DND-41 (cell line): Measurements from ENCODE around the gene GPR160.
A peak's percentile ranks its signal among the peaks of the same experiment; 100 is the strongest.

ENCODE experiments used
- ATAC-seq: fragments of 200-7000 bp; cut with Tn5 transposase; 3 replicates; pipeline ENCODE4 v1.9.1; 2021; ENCODE audit warnings: low read depth; ENCODE audit not compliant: insufficient read depth
- DNase-seq: peaks from one replicate; pipeline ENCODE4 v3.0.0-alpha.2; 2020
- H2AFZ ChIP-seq: 2 replicates; pipeline ENCODE4 v1.6.0; 2012; ENCODE audit warnings: low read depth, low read length
- H3K27ac ChIP-seq: 2 replicates; pipeline ENCODE4 v1.5.1; 2012; ENCODE audit warnings: low read length, inconsistent platforms
- H3K27me3 ChIP-seq: fragments of 200-600 bp; sonication (generic); 2 replicates; pipeline ENCODE4 v1.6.0; 2012; ENCODE audit warnings: low read length, mild to moderate bottlenecking, inconsistent platforms; ENCODE audit not compliant: insufficient read depth, poor library complexity
- H3K36me3 ChIP-seq: 2 replicates; pipeline ENCODE4 v1.5.1; 2012; ENCODE audit warnings: low read length, inconsistent platforms; ENCODE audit not compliant: insufficient read depth
- H3K4me1 ChIP-seq: 2 replicates; pipeline ENCODE4 v1.5.1; 2012; ENCODE audit warnings: mild to moderate bottlenecking, low read length; ENCODE audit not compliant: insufficient read depth
- H3K4me2 ChIP-seq: 2 replicates; pipeline ENCODE4 v1.6.0; 2012; ENCODE audit warnings: mild to moderate bottlenecking, moderate library complexity, low read length, inconsistent platforms; ENCODE audit not compliant: insufficient read depth
- H3K4me3 ChIP-seq, 2 experiments: fragments of 200-600 bp in 1 of 2; shearing (Covaris generic) in 1 of 2; 2 replicates each; pipeline ENCODE4 v1.5.1; 2012 to 2016; ENCODE audit warnings: inconsistent platforms in 2 of 2, low read length in 2 of 2, mild to moderate bottlenecking in 2 of 2, low read depth in 1 of 2, moderate library complexity in 1 of 2
- H3K79me2 ChIP-seq: 2 replicates; pipeline ENCODE4 v1.6.0; 2012; ENCODE audit warnings: low read length, inconsistent platforms; ENCODE audit not compliant: insufficient read depth
- H3K9ac ChIP-seq: 2 replicates; pipeline ENCODE4 v1.6.0; 2012; ENCODE audit warnings: low read depth, mild to moderate bottlenecking, inconsistent platforms, low read length, moderate library complexity
- H3K9me3 ChIP-seq: 2 replicates; pipeline ENCODE4 v1.5.1; 2012; ENCODE audit warnings: low read length, moderate library complexity, mild to moderate bottlenecking, inconsistent platforms; ENCODE audit not compliant: insufficient read depth, severe bottlenecking
- H4K20me1 ChIP-seq: 2 replicates; pipeline ENCODE4 v1.6.0; 2012; ENCODE audit warnings: low read length; ENCODE audit not compliant: insufficient read depth
- EZH2 ChIP-seq: IDR thresholded peaks from 3 replicates; pipeline ENCODE4 v1.6.1; 2012; ENCODE audit warnings: borderline replicate concordance, low read depth, mild to moderate bottlenecking, moderate library complexity, low read length, inconsistent platforms; ENCODE audit not compliant: severe bottlenecking
- TF ChIP-seq, protein P1 (sequence below): IDR thresholded peaks from 2 replicates; pipeline ENCODE4 v1.5.1; 2012; ENCODE audit warnings: borderline replicate concordance, low read length, moderate library complexity, mild to moderate bottlenecking; ENCODE audit not compliant: poor library complexity, severe bottlenecking; ENCODE audit errors: extremely low read depth

GPR160 gene

DNA sequence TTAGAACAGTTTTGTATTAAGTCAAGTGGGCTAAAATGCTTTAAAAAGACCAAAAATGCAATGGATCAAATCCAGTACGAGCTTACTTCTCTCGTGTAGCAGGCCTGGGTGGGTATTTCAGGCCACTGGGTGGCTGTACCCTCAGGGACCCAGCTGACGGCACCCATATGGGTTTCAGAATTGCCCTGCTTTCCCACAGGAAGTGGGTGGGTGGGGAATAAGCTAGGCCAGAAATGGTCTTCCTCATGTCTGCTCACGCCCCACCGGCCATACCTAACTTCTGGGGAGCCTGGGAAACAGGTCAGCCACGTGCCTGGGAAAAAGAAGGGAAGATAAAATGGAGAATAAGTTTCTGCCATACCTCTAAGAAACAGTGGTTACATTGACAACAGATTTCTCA, 20.3 kb downstream of the GPR160 start:
- Histone ChIP-seq H2AFZ (peak overlapping the region; percentile 48; the same call in 1 of the 2 replicates), H3K36me3 (no peaks in the 10 kb centered on the region), H3K4me1 (peaks cover 12% of the 10 kb centered on the region), H4K20me1 (no peaks in the 10 kb centered on the region), H3K4me2 (no peak overlapping the region), H3K27me3 (no peaks in the 10 kb centered on the region), H3K79me2 (no peaks in the 10 kb centered on the region), H3K27ac (peak overlapping the region; percentile 39; the same call in 1 of the 2 replicates), H3K9me3 (no peaks in the 10 kb centered on the region), H3K9ac (no peak overlapping the region), H3K4me3 (no peak overlapping the region)
- TF ChIP-seq EZH2 = no peak
- TF ChIP-seq, protein P1, sequence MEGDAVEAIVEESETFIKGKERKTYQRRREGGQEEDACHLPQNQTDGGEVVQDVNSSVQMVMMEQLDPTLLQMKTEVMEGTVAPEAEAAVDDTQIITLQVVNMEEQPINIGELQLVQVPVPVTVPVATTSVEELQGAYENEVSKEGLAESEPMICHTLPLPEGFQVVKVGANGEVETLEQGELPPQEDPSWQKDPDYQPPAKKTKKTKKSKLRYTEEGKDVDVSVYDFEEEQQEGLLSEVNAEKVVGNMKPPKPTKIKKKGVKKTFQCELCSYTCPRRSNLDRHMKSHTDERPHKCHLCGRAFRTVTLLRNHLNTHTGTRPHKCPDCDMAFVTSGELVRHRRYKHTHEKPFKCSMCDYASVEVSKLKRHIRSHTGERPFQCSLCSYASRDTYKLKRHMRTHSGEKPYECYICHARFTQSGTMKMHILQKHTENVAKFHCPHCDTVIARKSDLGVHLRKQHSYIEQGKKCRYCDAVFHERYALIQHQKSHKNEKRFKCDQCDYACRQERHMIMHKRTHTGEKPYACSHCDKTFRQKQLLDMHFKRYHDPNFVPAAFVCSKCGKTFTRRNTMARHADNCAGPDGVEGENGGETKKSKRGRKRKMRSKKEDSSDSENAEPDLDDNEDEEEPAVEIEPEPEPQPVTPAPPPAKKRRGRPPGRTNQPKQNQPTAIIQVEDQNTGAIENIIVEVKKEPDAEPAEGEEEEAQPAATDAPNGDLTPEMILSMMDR = no peak
- ATAC-seq (peak; percentile 50; the same call in 1 of the 3 replicates), DNase-seq (peak; percentile 31)

DNA sequence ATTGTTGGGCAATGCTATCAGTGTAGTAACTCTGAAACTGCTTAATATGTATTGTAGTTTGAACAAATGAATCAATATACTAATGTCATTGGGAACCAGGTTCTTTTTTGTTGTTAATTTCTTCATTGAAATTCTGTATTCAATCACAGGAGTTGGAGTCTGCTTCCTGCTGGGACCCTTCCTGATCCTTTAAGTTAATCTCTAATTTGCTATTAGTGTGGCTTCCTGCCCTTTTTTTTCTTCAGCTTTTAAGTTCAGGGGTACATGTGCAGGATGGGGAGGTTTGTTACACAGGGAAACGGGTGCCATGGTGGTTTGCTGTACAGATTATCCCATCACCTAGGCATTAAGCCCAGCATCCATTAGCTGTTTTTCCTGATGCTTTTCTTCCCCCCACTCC, 21.7 kb downstream of the GPR160 start:
- H4K20me1 ChIP-seq = no peaks in the 10 kb centered on the region
- H3K79me2 ChIP-seq = no peaks in the 10 kb centered on the region
- H3K4me3 ChIP-seq = no peak overlapping the region
- H3K9ac ChIP-seq = no peak overlapping the region
- TF ChIP-seq, protein P1 = no peak
- no peak for TF ChIP-seq EZH2
- DNase-seq (no peak), ATAC-seq (no peak)
- no peak overlapping the region for H2AFZ ChIP-seq
- H3K4me1 ChIP-seq = peaks cover 12% of the 10 kb centered on the region
- H3K9me3 ChIP-seq = no peaks in the 10 kb centered on the region
- no peak overlapping the region for H3K4me2 ChIP-seq
- no peak overlapping the region for H3K27ac ChIP-seq
- H3K36me3 ChIP-seq = no peaks in the 10 kb centered on the region
- H3K27me3 ChIP-seq = no peaks in the 10 kb centered on the region

DNA sequence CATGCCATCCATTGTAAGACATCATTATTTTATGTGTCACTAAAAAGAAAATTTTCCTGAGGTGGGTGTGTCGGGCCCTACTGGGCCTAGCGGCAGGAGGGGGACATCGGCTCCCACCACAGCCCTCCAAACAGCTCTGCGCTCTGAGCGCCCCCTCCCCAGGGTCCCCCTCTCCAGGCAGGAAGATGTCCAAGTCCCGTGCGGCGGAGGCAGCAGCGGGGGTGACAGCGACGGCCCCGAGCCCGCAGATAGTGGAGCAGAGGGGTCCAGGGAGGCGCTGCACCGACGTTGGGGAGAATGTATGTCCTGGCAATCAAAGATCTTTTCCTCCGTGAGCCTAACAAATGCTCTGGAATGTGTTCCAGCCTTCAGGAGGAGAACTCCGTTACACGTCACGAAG, 24.3 kb downstream of the GPR160 start:
- Histone ChIP-seq H3K36me3 (no peaks in the 10 kb centered on the region), H2AFZ (no peak overlapping the region), H3K9me3 (no peaks in the 10 kb centered on the region), H3K27ac (no peak overlapping the region), H4K20me1 (no peaks in the 10 kb centered on the region), H3K79me2 (no peaks in the 10 kb centered on the region), H3K4me1 (peaks cover 12% of the 10 kb centered on the region), H3K4me2 (no peak overlapping the region), H3K9ac (no peak overlapping the region), H3K27me3 (no peaks in the 10 kb centered on the region), H3K4me3 (no peak overlapping the region)
- ATAC-seq (no peak), DNase-seq (no peak)
- TF ChIP-seq, protein P1 = no peak
- no peak for TF ChIP-seq EZH2

DNA sequence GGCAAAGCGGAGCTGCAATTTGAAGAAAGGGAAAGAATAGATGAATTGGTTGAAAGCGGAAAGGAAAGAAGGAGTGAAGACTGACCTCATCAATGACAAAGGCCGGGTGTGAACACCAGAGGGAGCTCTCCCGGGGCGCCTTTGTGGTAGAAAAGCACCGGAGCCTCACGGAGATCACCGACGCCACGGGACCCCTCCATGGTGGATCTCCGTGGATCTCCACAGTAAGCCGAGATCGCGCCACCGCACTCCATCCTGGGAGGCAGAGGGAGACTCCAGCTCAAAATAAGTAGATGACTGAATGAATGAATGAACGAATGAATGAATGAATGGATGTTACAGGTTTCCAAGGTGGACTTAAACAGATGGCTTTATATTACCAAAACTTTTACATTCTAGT, 25.0 kb downstream of the GPR160 start:
- H4K20me1 ChIP-seq = no peaks in the 10 kb centered on the region
- TF ChIP-seq EZH2 = no peak
- TF ChIP-seq, protein P1 = peak; percentile 44
- peaks cover 8% of the 10 kb centered on the region for H3K4me1 ChIP-seq
- H3K36me3 ChIP-seq = no peaks in the 10 kb centered on the region
- H3K27me3 ChIP-seq = no peaks in the 10 kb centered on the region
- H2AFZ ChIP-seq = no peak overlapping the region
- DNase-seq = no peak
- no peak overlapping the region for H3K4me3 ChIP-seq
- no peak for ATAC-seq
- no peaks in the 10 kb centered on the region for H3K79me2 ChIP-seq
- H3K27ac ChIP-seq = no peak overlapping the region
- H3K9ac ChIP-seq = no peak overlapping the region
- H3K4me2 ChIP-seq = no peak overlapping the region
- no peaks in the 10 kb centered on the region for H3K9me3 ChIP-seq
